GM12878 (cell line): Measurements from ENCODE around the gene TOMM6.

ENCODE experiments used
- CEBPB ChIP-seq, 2 experiments: fragments of 150-350 bp in 1 of 2; IDR thresholded peaks; 2 replicates each; pipeline ENCODE4 v1.6.1; 2012 to 2014; ENCODE audit warnings: low read depth in 2 of 2, low read length in 2 of 2, borderline replicate concordance in 1 of 2, inconsistent platforms in 1 of 2
- CUX1 ChIP-seq: IDR thresholded peaks from 2 replicates; pipeline ENCODE4 v1.6.1; 2012; ENCODE audit warnings: improper control_type of control experiment, low read depth, low read length; ENCODE audit not compliant: insufficient replicate concordance
- EP300 ChIP-seq, 2 experiments: fragments of 150-350 bp in 1 of 2; IDR thresholded peaks; 2 replicates each; pipeline ENCODE4 v1.6.1; 2011 to 2012; ENCODE audit warnings: low read depth in 2 of 2, low read length in 2 of 2, borderline replicate concordance in 1 of 2, improper control_type of control experiment in 1 of 2, inconsistent platforms in 1 of 2; ENCODE audit not compliant: control insufficient read depth in 1 of 2
- ESRRA ChIP-seq: IDR thresholded peaks from 2 replicates; pipeline ENCODE4 v1.6.1; 2012; ENCODE audit warnings: mild to moderate bottlenecking, low read length, improper control_type of control experiment
- MAX ChIP-seq: IDR thresholded peaks from 2 replicates; pipeline ENCODE4 v1.6.1; 2012; ENCODE audit warnings: low read depth, low read length, improper control_type of control experiment
- NR2C1 ChIP-seq: fragments of 450-650 bp; IDR thresholded peaks from 2 replicates; pipeline ENCODE4 v1.6.1; 2017; ENCODE audit warnings: antibody characterized with exemption, mild to moderate bottlenecking, moderate library complexity
- SIN3A ChIP-seq: IDR thresholded peaks from 2 replicates; pipeline ENCODE4 v1.6.1; 2012; ENCODE audit warnings: low read depth, low read length, improper control_type of control experiment
- SMAD5 ChIP-seq: IDR thresholded peaks from 2 replicates; pipeline ENCODE4 v1.6.1; 2016; ENCODE audit warnings: antibody characterized with exemption, low read depth
- TAF1 ChIP-seq: IDR thresholded peaks from 2 replicates; pipeline ENCODE4 v1.6.1; 2011; ENCODE audit warnings: mild to moderate bottlenecking, low read depth, low read length, borderline replicate concordance
- TARDBP ChIP-seq: IDR thresholded peaks from 2 replicates; pipeline ENCODE4 v1.6.1; 2016; ENCODE audit warnings: borderline replicate concordance
- YY1 ChIP-seq: IDR thresholded peaks from 2 replicates; pipeline ENCODE4 v1.6.1; 2011; ENCODE audit warnings: low read depth, mild to moderate bottlenecking, low read length

GRCh38 chr6:41791305-41791704 lies 3.8 kb downstream of the TOMM6 start:
- no peak for TF ChIP-seq SIN3A
- TF ChIP-seq ESRRA = no peak
- no peak for TF ChIP-seq MAX
- TF ChIP-seq TAF1 = no peak
- TF ChIP-seq CEBPB (IDR thresholded peaks at IDR 0.05; ENCODE audit: borderline replicate concordance in 1 of 2, low read depth in 2 of 2, low read length in 2 of 2) = no peak
- no peak for TF ChIP-seq TARDBP
- TF ChIP-seq EP300 (IDR thresholded peaks at IDR 0.05; ENCODE audit: borderline replicate concordance in 1 of 2, control insufficient read depth in 1 of 2, low read depth in 2 of 2, low read length in 2 of 2) = no peak
- no peak for TF ChIP-seq NR2C1
- TF ChIP-seq CUX1 = no peak
- no peak for TF ChIP-seq SMAD5
- no peak for TF ChIP-seq YY1
